GM19025 (cell line): ENCODE results near the gene RNASE1.
"Not testable (repeated sequence)": the region's sequence is repeated elsewhere in the genome, so short reads cannot be mapped to it uniquely, and the experiment has no call there.

ENCODE experiments used
- ATAC-seq: cut with Tn5 transposase; IDR thresholded peaks from one replicate; pipeline ENCODE4 v1.9.1; 2021; ENCODE audit warnings: mild to moderate bottlenecking, low read depth, moderate library complexity; ENCODE audit not compliant: unreplicated experiment

RNASE1 gene

DNA sequence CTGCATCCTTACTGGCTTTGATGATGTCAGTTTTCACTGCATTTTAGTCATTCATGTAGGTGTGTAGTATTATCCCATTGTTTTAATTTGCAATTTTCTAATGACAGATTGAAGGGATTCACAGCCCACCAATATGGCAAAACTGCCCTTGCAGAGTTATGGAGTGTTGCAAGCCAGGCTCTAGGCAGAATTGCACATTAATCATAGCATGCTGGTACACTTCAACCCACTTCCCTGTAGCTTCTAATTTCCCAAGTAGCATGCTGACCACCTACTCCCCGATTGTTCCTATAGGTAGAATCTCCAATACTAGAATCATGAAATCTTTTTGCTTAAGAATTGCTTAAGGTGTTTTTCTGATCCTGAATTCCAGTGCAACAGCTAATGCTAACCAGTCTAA lies 26.7 kb downstream of the RNASE1 start:
- no peak for ATAC-seq

DNA sequence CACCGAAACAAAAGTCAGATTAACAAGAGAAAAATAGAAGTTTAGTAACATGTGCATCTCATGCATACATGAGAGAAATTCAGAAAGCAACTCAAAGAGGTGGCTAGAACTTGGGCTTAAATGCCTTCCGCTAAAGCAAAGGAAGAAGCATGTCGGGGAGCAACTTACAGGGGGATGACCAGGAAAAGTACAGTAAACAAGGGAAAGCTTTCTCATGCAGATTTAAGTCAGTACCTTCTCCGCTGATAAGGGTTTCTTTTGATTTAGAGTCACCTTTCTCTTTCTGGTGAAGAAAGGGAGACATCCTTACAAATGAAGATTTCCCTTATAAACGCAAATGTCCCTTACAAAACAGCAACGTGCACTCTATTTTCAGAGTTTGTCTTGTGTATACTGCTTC lies 27.6 kb downstream of the RNASE1 start:
- ATAC-seq = no peak

DNA sequence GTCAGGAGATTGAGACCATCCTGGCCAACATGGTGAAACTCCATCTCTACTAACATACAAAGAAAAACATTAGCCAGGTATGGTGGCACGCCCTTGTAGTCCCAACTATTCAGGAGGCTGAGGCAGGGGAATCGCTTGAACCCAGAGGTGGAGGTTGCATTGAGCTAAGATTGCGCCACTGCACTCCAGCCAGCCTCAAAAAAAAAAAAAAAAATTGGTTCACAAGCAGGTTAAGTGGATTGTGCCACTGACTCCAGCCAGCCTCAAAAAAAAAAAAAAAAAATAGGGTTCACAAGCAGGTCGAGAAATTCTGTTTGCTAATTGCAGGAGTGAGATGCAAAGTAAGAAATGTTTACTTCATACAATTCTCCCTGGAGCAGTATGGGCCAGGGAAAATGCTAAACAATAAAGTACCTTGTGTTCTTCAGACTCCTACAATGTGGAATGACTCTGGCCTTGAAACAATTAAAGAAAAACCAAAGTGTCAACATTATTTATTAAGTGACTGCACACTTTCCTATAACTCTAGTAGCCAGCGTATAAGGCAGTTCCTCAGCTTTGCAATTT lies 28.3 kb downstream of the RNASE1 start:
- no peak for ATAC-seq

DNA sequence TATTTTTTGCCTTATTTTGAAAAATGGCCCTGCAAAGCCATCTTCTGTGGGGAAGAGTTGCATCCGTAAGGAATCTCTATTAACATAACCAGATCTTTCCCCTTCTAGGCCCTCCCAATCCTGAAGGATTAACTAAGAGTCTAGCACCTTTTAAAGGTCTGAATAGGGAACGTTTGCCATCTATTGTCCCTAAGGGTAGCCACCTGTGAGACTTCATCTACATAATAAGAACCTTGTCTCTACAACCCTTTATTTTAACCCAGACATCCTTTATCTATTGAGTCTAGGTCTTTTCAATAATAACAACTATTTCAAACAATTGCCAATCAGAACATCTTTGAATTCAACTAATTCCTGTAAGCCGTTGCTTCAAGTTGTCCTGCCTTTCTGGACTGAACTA lies 30.0 kb downstream of the RNASE1 start:
- no peak for ATAC-seq

DNA sequence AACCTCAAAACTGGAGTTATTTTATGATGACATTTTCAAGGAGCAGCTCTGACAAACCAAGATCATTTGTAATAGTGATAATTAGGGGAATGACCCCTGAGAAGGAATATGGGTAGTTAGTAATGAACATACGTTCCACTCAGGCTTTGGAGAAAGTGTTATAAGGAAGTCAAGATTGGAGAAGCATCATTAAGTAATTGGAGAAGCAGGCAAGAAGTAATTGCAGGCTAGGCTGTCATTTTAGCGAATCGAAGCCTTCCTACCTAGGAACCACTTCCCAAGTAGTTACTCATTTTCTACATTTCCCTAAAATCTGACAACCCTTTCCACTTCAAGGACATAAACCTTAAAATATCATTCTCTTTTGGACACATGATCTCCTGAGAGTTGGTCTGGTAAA lies 33.2 kb downstream of the RNASE1 start:
- ATAC-seq = no peak

DNA sequence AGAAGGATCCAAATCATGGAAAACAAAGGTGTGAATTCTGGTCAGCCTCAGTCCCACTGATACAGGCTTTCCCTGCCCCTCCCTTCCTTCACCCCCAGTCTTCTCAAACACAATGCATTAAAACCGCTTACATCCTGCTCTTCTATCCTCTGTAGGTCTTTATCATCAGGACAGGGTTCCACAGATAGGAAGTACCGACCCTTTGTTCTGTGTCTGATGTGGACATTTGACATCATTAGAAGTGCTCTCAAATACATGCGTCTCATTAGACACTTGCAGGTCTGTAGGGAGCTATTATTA lies 34.1 kb downstream of the RNASE1 start:
- ATAC-seq = no peak

- no peak for ATAC-seq
Observed at GRCh38 chr14:20760950-20761349, 41.7 kb downstream of the RNASE1 start.

GRCh38 chr14:20759465-20759864 lies 43.2 kb downstream of the RNASE1 start:
- ATAC-seq = not testable (repeated sequence)

DNA sequence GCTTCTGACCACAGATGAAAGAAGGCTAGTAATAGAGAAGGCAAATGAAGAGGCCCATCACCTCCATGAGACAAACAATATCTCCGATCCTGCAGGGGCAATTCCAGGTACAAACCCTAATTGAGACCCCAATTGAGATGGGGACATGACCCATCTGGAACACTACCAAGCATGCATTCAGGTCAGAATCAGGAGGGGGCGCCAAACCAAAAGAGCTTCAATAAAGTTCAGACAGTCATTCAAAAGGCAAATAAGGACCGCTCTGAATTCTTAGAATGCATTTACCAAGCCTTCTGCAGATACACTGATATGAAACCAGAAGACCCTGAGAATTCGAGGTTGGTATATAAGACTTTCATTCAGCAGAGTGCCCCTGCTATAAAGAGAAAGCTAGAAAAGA lies 44.7 kb downstream of the RNASE1 start:
- ATAC-seq = no peak

- ATAC-seq = no peak
Observed at GRCh38 chr14:20755037-20755436, 47.6 kb downstream of the RNASE1 start.

DNA sequence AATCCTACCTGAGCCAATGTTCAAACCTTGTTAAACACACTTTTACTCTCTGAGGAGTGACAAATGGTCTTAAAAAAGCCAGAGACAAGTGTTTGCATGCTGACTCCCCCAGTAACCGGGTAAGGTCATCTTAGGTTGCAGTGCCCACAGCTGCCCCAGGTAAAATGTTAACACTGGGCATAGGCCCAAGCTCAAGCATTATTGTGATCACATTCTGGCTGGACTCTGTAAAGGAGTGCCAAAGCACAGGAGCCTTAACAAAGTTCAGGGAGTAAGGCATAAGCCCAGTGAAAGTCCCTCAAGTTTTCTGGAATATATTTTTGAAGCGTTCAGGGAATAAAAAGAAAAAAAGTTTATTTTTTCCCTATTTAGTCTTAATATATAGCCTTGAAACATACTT lies 48.3 kb downstream of the RNASE1 start:
- ATAC-seq = no peak

DNA sequence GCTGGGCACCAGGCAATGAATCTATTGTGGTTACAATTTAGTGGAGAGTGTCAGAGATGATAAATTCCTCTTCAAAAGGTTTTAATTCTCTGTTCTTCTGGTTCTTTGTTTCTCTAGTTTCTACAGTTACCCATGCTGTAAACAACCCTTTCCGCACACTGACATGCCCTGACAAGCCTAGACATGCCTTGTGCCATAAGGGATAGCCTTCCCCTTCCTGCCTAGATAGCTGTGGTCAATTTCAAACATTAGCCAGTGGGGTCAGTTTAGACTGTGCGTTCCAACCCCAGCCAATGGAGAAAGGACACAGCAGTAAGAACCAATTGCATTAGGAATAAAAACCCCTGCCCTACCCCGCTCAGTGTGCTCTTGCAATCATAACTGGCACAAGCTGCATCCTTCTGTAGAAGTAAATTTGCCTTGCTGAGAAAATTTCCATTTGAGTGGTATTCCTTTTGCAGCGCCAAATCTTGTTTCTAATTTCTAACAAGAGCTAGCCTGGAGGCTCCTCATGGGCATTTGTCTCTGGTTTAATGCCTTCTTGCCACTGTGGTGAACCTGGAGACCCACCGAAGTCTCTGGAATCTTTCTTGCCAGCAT lies 50.6 kb downstream of the RNASE1 start:
- ATAC-seq = no peak
